Neutrophil (primary cell): ENCODE data around the gene PRRG4.

Source experiments
- H3K27ac ChIP-seq: fragments of 200-600 bp; sonication (generic); 2 replicates; pipeline ENCODE4 v1.5.1; 2016; ENCODE audit warnings: mild to moderate bottlenecking, moderate library complexity
- H3K27me3 ChIP-seq: fragments of 200-600 bp; sonication (generic); 2 replicates; pipeline ENCODE4 v1.6.0; 2016; ENCODE audit warnings: mild to moderate bottlenecking
- H3K36me3 ChIP-seq: fragments of 200-600 bp; sonication (generic); 2 replicates; pipeline ENCODE4 v1.5.1; 2017
- H3K4me1 ChIP-seq, 2 experiments: fragments of 200-600 bp in 1 of 2; sonication (generic) in 1 of 2; 1 replicate in 1 of 2; 2 replicates in 1 of 2; pipeline versions ENCODE4 v1.5.1 to v1.6.1; 2013 to 2016; ENCODE audit warnings: low read depth in 1 of 2, low read length in 1 of 2, mild to moderate bottlenecking in 1 of 2, moderate library complexity in 1 of 2; ENCODE audit not compliant: control insufficient read depth in 1 of 2, insufficient read depth in 1 of 2
- H3K4me3 ChIP-seq, 2 experiments: fragments of 200-600 bp in 1 of 2; sonication (generic) in 1 of 2; 1 replicate in 1 of 2; 2 replicates in 1 of 2; pipeline ENCODE4 v1.5.1; 2013 to 2016; ENCODE audit warnings: low read depth in 1 of 2, low read length in 1 of 2, mild to moderate bottlenecking in 1 of 2, moderate library complexity in 1 of 2
- H3K9me3 ChIP-seq: fragments of 200-600 bp; sonication (generic); 2 replicates; pipeline ENCODE4 v1.5.1; 2016
- TF ChIP-seq, protein P1 (sequence below): fragments of 200-600 bp; sonication (generic); IDR thresholded peaks from 2 replicates; pipeline ENCODE4 v1.5.1; 2016; ENCODE audit warnings: antibody characterized with exemption

Gene PRRG4

DNA sequence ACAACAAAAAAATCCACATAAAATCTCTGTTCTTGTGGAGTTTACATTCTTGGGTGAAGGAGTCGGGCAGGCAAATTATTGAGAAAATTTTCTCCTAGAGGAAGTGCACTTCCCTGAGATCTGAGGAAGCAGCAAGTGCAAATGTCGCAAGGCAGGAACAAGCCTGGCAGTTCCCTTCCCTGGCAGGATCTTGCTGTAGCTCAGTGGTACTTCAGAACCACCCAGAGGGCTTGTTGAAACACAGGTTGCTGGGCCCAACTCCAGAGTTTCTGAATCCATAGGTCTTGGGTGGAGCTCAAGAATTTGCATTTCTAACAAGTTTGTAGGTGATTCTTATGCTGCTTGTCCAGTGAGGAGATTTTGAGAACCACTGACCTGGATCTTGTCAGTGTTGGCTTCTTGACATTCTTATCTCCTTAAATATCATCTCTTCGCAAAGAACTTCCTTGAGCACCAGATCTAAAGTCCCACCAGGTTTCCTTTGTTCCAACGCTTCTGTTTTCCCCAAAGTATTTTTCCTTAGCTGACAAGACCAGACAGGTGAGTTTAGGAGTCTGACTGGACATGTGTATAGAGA is 72.5 kb downstream of the PRRG4 start:
- Histone ChIP-seq H3K27ac (no peak overlapping the region), H3K4me3 (no peak overlapping the region)

GRCh38 chr11:32905028-32905667 is 75.4 kb downstream of the PRRG4 start:
- Histone ChIP-seq H3K36me3 (no peaks in the 10 kb centered on the region), H3K9me3 (no peaks in the 10 kb centered on the region)
- TF ChIP-seq, protein P1, sequence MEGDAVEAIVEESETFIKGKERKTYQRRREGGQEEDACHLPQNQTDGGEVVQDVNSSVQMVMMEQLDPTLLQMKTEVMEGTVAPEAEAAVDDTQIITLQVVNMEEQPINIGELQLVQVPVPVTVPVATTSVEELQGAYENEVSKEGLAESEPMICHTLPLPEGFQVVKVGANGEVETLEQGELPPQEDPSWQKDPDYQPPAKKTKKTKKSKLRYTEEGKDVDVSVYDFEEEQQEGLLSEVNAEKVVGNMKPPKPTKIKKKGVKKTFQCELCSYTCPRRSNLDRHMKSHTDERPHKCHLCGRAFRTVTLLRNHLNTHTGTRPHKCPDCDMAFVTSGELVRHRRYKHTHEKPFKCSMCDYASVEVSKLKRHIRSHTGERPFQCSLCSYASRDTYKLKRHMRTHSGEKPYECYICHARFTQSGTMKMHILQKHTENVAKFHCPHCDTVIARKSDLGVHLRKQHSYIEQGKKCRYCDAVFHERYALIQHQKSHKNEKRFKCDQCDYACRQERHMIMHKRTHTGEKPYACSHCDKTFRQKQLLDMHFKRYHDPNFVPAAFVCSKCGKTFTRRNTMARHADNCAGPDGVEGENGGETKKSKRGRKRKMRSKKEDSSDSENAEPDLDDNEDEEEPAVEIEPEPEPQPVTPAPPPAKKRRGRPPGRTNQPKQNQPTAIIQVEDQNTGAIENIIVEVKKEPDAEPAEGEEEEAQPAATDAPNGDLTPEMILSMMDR = no peak

More for the DNA sequence above, 72.5 kb downstream of the PRRG4 start:
- no peaks in the 10 kb centered on the region for H3K36me3 ChIP-seq
- TF ChIP-seq, protein P1 = no peak
- H3K9me3 ChIP-seq = no peaks in the 10 kb centered on the region
- peaks cover 7 to 11% of the 10 kb centered on the region in 2 experiments for H3K4me1 ChIP-seq
- no peaks in the 10 kb centered on the region for H3K27me3 ChIP-seq

More at GRCh38 chr11:32905028-32905667, 75.4 kb downstream of the PRRG4 start:
- H3K4me3 ChIP-seq = no peak overlapping the region
- no peaks in the 10 kb centered on the region for H3K27me3 ChIP-seq
- H3K4me1 ChIP-seq = peaks cover 7 to 11% of the 10 kb centered on the region in 2 experiments
- H3K27ac ChIP-seq = no peak overlapping the region
